Suprapubic skin (tissue), 4 donors: ENCODE results near the gene UBE2N.

Experiments used
- POLR2A ChIP-seq, 2 donors: fragments of 450-650 bp; IDR thresholded peaks; one replicate each; pipeline ENCODE4 v1.6.1; 2017; ENCODE audit warnings: antibody characterized with exemption in 2 of 2, mild to moderate bottlenecking in 2 of 2, moderate library complexity in 2 of 2
- POLR2AphosphoS5 ChIP-seq, 3 donors: sonication (generic); formaldehyde crosslinking; IDR thresholded peaks; one replicate each; pipeline ENCODE4 v1.6.1; 2017; ENCODE audit warnings: antibody characterized with exemption in 3 of 3
- TF ChIP-seq, protein P1 (sequence below), 2 donors: fragments of 200-600 bp in 1 of 2; fragments of 450-650 bp in 1 of 2; sonication (generic) in 1 of 2; IDR thresholded peaks; one replicate each; pipeline ENCODE4 v1.5.1; 2016 to 2019; ENCODE audit warnings: antibody characterized with exemption in 2 of 2, mild to moderate bottlenecking in 1 of 2, moderate library complexity in 1 of 2

DNA sequence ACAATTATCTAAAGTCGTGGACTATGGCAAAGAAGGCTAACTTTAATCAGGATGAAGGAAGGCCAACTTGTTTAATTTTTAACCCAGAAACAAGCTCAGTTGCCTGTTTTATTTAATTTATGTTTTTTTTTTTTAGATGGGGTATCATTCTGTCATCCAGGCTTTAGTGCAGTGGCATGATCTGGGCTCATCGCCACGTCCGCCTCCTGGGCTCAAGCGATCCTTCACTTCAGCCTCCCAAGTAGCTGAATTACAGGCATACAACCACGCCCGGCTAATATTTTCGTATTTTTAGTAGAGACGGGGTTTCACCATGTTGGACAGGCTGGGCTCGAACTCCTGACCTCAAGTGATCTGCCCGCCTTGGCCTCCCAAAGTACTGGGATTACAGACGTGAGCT, 44.3 kb downstream of the UBE2N start:
- TF ChIP-seq, protein P1, sequence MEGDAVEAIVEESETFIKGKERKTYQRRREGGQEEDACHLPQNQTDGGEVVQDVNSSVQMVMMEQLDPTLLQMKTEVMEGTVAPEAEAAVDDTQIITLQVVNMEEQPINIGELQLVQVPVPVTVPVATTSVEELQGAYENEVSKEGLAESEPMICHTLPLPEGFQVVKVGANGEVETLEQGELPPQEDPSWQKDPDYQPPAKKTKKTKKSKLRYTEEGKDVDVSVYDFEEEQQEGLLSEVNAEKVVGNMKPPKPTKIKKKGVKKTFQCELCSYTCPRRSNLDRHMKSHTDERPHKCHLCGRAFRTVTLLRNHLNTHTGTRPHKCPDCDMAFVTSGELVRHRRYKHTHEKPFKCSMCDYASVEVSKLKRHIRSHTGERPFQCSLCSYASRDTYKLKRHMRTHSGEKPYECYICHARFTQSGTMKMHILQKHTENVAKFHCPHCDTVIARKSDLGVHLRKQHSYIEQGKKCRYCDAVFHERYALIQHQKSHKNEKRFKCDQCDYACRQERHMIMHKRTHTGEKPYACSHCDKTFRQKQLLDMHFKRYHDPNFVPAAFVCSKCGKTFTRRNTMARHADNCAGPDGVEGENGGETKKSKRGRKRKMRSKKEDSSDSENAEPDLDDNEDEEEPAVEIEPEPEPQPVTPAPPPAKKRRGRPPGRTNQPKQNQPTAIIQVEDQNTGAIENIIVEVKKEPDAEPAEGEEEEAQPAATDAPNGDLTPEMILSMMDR (IDR thresholded peaks at IDR 0.05) = no peak
- TF ChIP-seq POLR2A (IDR thresholded peaks at IDR 0.05) = no peak
- TF ChIP-seq POLR2AphosphoS5 (IDR thresholded peaks at IDR 0.05) = no peak
